Measurements from ENCODE around the gene NMRAL1.

The NMRAL1 gene

GRCh38 chr16:4474192-4474961 lies at the start of gene NMRAL1:
NMRAL1 (minus strand) TSS chr16:4474625; CDS start chr16:4474132, 493 bp downstream.
- peak within 1 kb of the TSS; percentile 50 to 76 (median 67) for H3K4me3 ChIP-seq (ENCODE audit: low read depth in 1 of 5, low read length in 5 of 5)
- peaks cover 0 to 2% (median under 1%) of the 10 kb centered on the region in 5 donors for H3K36me3 ChIP-seq (ENCODE audit: control insufficient read depth in 5 of 5, insufficient read depth in 5 of 5, low read length in 5 of 5)
- H3K27me3 ChIP-seq (ENCODE audit: control insufficient read depth in 5 of 5, insufficient read depth in 4 of 5, low read length in 5 of 5) = no peaks in the 10 kb centered on the region
- H3K9ac ChIP-seq (ENCODE audit: low read length in 5 of 5) = peak within 1 kb of the TSS in 3 of 5 donors; percentile 8 to 73 (median 51)
- peaks cover 2 to 43% (median 27%) of the 10 kb centered on the region in 5 donors for H3K4me1 ChIP-seq (ENCODE audit: control insufficient read depth in 5 of 5, insufficient read depth in 5 of 5, low read length in 5 of 5)
- H3K27ac ChIP-seq (ENCODE audit: low read depth, low read length) = peak within 1 kb of the TSS; percentile 70
- H3K9me3 ChIP-seq (ENCODE audit: control insufficient read depth in 5 of 5, low read length in 5 of 5) = no peaks in the 10 kb centered on the region

- Histone ChIP-seq H3K4me1 (ENCODE audit: control insufficient read depth in 5 of 5, insufficient read depth in 5 of 5, low read length in 5 of 5) (peaks cover 3 to 20% (median 17%) of the 10 kb centered on the region in 5 donors), H3K36me3 (ENCODE audit: control insufficient read depth in 5 of 5, insufficient read depth in 5 of 5, low read length in 5 of 5) (peaks cover 0 to 10% (median 0%) of the 10 kb centered on the region in 5 donors), H3K27ac (ENCODE audit: low read depth, low read length) (no peak overlapping the region), H3K9ac (ENCODE audit: low read length in 5 of 5) (no peak overlapping the region), H3K9me3 (ENCODE audit: control insufficient read depth in 5 of 5, low read length in 5 of 5) (no peaks in the 10 kb centered on the region), H3K4me3 (ENCODE audit: low read depth in 1 of 5, low read length in 5 of 5) (no peak overlapping the region), H3K27me3 (ENCODE audit: control insufficient read depth in 5 of 5, insufficient read depth in 4 of 5, low read length in 5 of 5) (no peaks in the 10 kb centered on the region)
Observed at GRCh38 chr16:4523686-4524085, 49.3 kb upstream of the NMRAL1 start.

- Histone ChIP-seq H3K4me1 (ENCODE audit: control insufficient read depth in 5 of 5, insufficient read depth in 5 of 5, low read length in 5 of 5) (peaks cover 3 to 20% (median 17%) of the 10 kb centered on the region in 5 donors), H3K36me3 (ENCODE audit: control insufficient read depth in 5 of 5, insufficient read depth in 5 of 5, low read length in 5 of 5) (peaks cover 0 to 10% (median 0%) of the 10 kb centered on the region in 5 donors), H3K9me3 (ENCODE audit: control insufficient read depth in 5 of 5, low read length in 5 of 5) (no peaks in the 10 kb centered on the region), H3K4me3 (ENCODE audit: low read depth in 1 of 5, low read length in 5 of 5) (no peak overlapping the region), H3K9ac (ENCODE audit: low read length in 5 of 5) (peak overlapping the region in 1 of 5 donors; percentile 60), H3K27ac (ENCODE audit: low read depth, low read length) (no peak overlapping the region), H3K27me3 (ENCODE audit: control insufficient read depth in 5 of 5, insufficient read depth in 4 of 5, low read length in 5 of 5) (no peaks in the 10 kb centered on the region)
Observed at GRCh38 chr16:4522051-4522581, 47.7 kb upstream of the NMRAL1 start.

- peaks cover 3 to 27% (median 21%) of the 10 kb centered on the region in 5 donors for H3K4me1 ChIP-seq (ENCODE audit: control insufficient read depth in 5 of 5, insufficient read depth in 5 of 5, low read length in 5 of 5)
- H3K27ac ChIP-seq (ENCODE audit: low read depth, low read length) = no peak overlapping the region
- H3K27me3 ChIP-seq (ENCODE audit: control insufficient read depth in 5 of 5, insufficient read depth in 4 of 5, low read length in 5 of 5) = no peaks in the 10 kb centered on the region
- no peak overlapping the region for H3K4me3 ChIP-seq (ENCODE audit: low read depth in 1 of 5, low read length in 5 of 5)
- H3K36me3 ChIP-seq (ENCODE audit: control insufficient read depth in 5 of 5, insufficient read depth in 5 of 5, low read length in 5 of 5) = peaks cover 0 to 10% (median 0%) of the 10 kb centered on the region in 5 donors
- H3K9ac ChIP-seq (ENCODE audit: low read length in 5 of 5) = no peak overlapping the region
- no peaks in the 10 kb centered on the region for H3K9me3 ChIP-seq (ENCODE audit: control insufficient read depth in 5 of 5, low read length in 5 of 5)
Observed at GRCh38 chr16:4520913-4521312, 46.5 kb upstream of the NMRAL1 start.

GRCh38 chr16:4519274-4520058 lies 45.0 kb upstream of the NMRAL1 start:
- Histone ChIP-seq H3K27me3 (ENCODE audit: control insufficient read depth in 5 of 5, insufficient read depth in 4 of 5, low read length in 5 of 5) (no peaks in the 10 kb centered on the region), H3K27ac (ENCODE audit: low read depth, low read length) (no peak overlapping the region), H3K9ac (ENCODE audit: low read length in 5 of 5) (no peak overlapping the region), H3K9me3 (ENCODE audit: control insufficient read depth in 5 of 5, low read length in 5 of 5) (no peaks in the 10 kb centered on the region), H3K4me1 (ENCODE audit: control insufficient read depth in 5 of 5, insufficient read depth in 5 of 5, low read length in 5 of 5) (peaks cover 6 to 31% (median 20%) of the 10 kb centered on the region in 5 donors), H3K36me3 (ENCODE audit: control insufficient read depth in 5 of 5, insufficient read depth in 5 of 5, low read length in 5 of 5) (peaks cover 0 to 10% (median 0%) of the 10 kb centered on the region in 5 donors), H3K4me3 (ENCODE audit: low read depth in 1 of 5, low read length in 5 of 5) (no peak overlapping the region)

- H3K4me3 ChIP-seq (ENCODE audit: low read depth in 1 of 5, low read length in 5 of 5) = no peak overlapping the region
- H3K36me3 ChIP-seq (ENCODE audit: control insufficient read depth in 5 of 5, insufficient read depth in 5 of 5, low read length in 5 of 5) = peaks cover 0 to 16% (median 5%) of the 10 kb centered on the region in 5 donors
- no peak overlapping the region for H3K9ac ChIP-seq (ENCODE audit: low read length in 5 of 5)
- no peaks in the 10 kb centered on the region for H3K9me3 ChIP-seq (ENCODE audit: control insufficient read depth in 5 of 5, low read length in 5 of 5)
- H3K4me1 ChIP-seq (ENCODE audit: control insufficient read depth in 5 of 5, insufficient read depth in 5 of 5, low read length in 5 of 5) = peaks cover 12 to 45% (median 34%) of the 10 kb centered on the region in 5 donors
- no peaks in the 10 kb centered on the region for H3K27me3 ChIP-seq (ENCODE audit: control insufficient read depth in 5 of 5, insufficient read depth in 4 of 5, low read length in 5 of 5)
- no peak overlapping the region for H3K27ac ChIP-seq (ENCODE audit: low read depth, low read length)
Observed at GRCh38 chr16:4517812-4518680, 43.6 kb upstream of the NMRAL1 start.

- no peaks in the 10 kb centered on the region for H3K9me3 ChIP-seq (ENCODE audit: control insufficient read depth in 5 of 5, low read length in 5 of 5)
- H3K4me3 ChIP-seq (ENCODE audit: low read depth in 1 of 5, low read length in 5 of 5) = peak overlapping the region in 1 of 5 donors; percentile 2
- peaks cover 0 to 34% (median 25%) of the 10 kb centered on the region in 5 donors for H3K36me3 ChIP-seq (ENCODE audit: control insufficient read depth in 5 of 5, insufficient read depth in 5 of 5, low read length in 5 of 5)
- peaks cover 11 to 56% (median 38%) of the 10 kb centered on the region in 5 donors for H3K4me1 ChIP-seq (ENCODE audit: control insufficient read depth in 5 of 5, insufficient read depth in 5 of 5, low read length in 5 of 5)
- H3K27ac ChIP-seq (ENCODE audit: low read depth, low read length) = peak overlapping the region; percentile 19
- H3K9ac ChIP-seq (ENCODE audit: low read length in 5 of 5) = peak overlapping the region in 3 of 5 donors; percentile 7 to 35 (median 9)
- no peaks in the 10 kb centered on the region for H3K27me3 ChIP-seq (ENCODE audit: control insufficient read depth in 5 of 5, insufficient read depth in 4 of 5, low read length in 5 of 5)
Observed at GRCh38 chr16:4515611-4516233, 41.3 kb upstream of the NMRAL1 start.

- H3K27me3 ChIP-seq (ENCODE audit: control insufficient read depth in 5 of 5, insufficient read depth in 4 of 5, low read length in 5 of 5) = no peaks in the 10 kb centered on the region
- H3K27ac ChIP-seq (ENCODE audit: low read depth, low read length) = peak overlapping the region; percentile 19
- H3K36me3 ChIP-seq (ENCODE audit: control insufficient read depth in 5 of 5, insufficient read depth in 5 of 5, low read length in 5 of 5) = peaks cover 0 to 43% (median 32%) of the 10 kb centered on the region in 5 donors
- no peaks in the 10 kb centered on the region for H3K9me3 ChIP-seq (ENCODE audit: control insufficient read depth in 5 of 5, low read length in 5 of 5)
- peak overlapping the region in 3 of 5 donors; percentile 6 to 17 (median 16) for H3K4me3 ChIP-seq (ENCODE audit: low read depth in 1 of 5, low read length in 5 of 5)
- H3K9ac ChIP-seq (ENCODE audit: low read length in 5 of 5) = peak overlapping the region; percentile 2 to 63 (median 37)
- peaks cover 11 to 58% (median 38%) of the 10 kb centered on the region in 5 donors for H3K4me1 ChIP-seq (ENCODE audit: control insufficient read depth in 5 of 5, insufficient read depth in 5 of 5, low read length in 5 of 5)
Observed at GRCh38 chr16:4514606-4515005, 40.2 kb upstream of the NMRAL1 start.

GRCh38 chr16:4513881-4514280 lies 39.5 kb upstream of the NMRAL1 start:
- no peaks in the 10 kb centered on the region for H3K27me3 ChIP-seq (ENCODE audit: control insufficient read depth in 5 of 5, insufficient read depth in 4 of 5, low read length in 5 of 5)
- no peaks in the 10 kb centered on the region for H3K9me3 ChIP-seq (ENCODE audit: control insufficient read depth in 5 of 5, low read length in 5 of 5)
- peaks cover 0 to 50% (median 40%) of the 10 kb centered on the region in 5 donors for H3K36me3 ChIP-seq (ENCODE audit: control insufficient read depth in 5 of 5, insufficient read depth in 5 of 5, low read length in 5 of 5)
- peak overlapping the region in 1 of 5 donors; percentile 17 for H3K4me3 ChIP-seq (ENCODE audit: low read depth in 1 of 5, low read length in 5 of 5)
- H3K4me1 ChIP-seq (ENCODE audit: control insufficient read depth in 5 of 5, insufficient read depth in 5 of 5, low read length in 5 of 5) = peaks cover 11 to 58% (median 38%) of the 10 kb centered on the region in 5 donors
- H3K27ac ChIP-seq (ENCODE audit: low read depth, low read length) = peak overlapping the region; percentile 19
- H3K9ac ChIP-seq (ENCODE audit: low read length in 5 of 5) = peak overlapping the region in 3 of 5 donors; percentile 2 to 46 (median 37)
